ENCODE results near the gene RACGAP1.
A peak's percentile ranks its signal among the peaks of the same experiment; 100 is the strongest.

The RACGAP1 gene

DNA sequence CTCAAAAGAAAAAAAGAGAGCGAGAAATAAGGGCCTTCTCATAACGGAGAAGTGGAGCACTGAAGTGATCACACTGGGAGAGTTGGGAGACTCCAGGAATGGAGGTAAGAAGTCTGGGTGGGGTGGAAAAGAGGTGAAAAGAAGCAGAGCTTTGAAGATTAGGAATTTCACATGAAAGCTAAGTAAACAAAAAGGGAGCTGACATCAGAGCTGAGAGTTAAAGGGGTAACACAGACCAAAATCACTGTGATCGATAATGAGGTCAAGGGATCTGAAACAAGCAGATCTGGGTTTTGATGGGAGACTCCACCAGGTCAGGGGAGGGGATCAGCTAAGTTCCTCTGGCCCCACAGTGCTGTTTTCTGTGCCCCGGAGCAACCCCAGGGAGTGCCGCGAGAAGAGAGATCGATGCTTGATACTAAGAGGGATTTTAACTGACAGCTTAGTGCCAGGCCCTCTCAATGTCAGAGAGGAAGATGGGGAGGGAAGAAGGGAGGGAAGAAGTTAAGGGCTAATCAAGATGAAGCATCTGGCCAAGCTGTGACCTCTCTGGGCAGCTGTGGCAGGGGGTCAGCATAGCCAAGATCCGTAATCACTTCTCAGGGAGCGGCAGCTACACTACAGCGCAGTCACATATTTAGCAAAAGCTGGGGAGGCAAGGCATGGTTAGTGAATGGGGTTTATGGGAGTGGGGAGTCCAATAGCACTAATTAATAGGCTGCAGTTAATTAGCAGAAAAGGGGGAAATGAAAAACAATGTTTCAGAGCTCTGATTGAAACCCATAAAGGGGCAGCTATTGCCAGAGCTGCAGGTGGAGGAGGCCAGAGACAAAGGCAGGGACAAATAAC is 44.6 kb downstream of the RACGAP1 start:
- no peaks in the 10 kb centered on the region for H3K9me3 ChIP-seq (ENCODE audit: control insufficient read depth, low read length)
- no peak overlapping the region for H3K9ac ChIP-seq (ENCODE audit: low read length)
- peaks cover 10% of the 10 kb centered on the region for H3K4me1 ChIP-seq (ENCODE audit: control insufficient read depth, insufficient read depth, low read length)
- H3K27me3 ChIP-seq (replicated peaks; ENCODE audit: control insufficient read depth, insufficient read depth, low read length): peaks cover 3% of the 10 kb centered on the region
- no peaks in the 10 kb centered on the region for H3K36me3 ChIP-seq (ENCODE audit: control insufficient read depth, insufficient read depth, low read length, severe bottlenecking)
- no peak for DNase-seq (ENCODE audit: low read depth)
- H3K4me3 ChIP-seq (ENCODE audit: low read length): no peak overlapping the region

DNA sequence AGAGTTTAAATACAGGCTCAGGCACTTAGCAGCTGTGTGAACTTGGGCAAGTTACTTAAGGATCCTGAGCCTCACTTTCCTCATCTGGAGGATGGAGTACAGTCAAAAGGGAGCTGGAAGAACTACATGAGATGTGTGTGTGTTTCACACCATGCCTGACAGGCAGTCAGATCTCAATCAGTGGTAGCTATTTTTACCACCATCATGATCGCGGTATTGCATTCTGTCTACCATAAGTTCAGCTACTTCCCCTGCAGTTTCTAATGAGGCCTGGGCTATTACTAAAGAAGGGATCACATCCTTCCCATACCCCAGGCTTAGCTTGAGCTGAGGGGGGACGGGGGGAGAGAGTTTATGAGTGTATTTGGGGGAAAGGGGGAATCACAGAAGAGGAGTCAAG is 45.5 kb downstream of the RACGAP1 start:
- Histone ChIP-seq H3K9ac (ENCODE audit: low read length) (no peak overlapping the region), H3K4me1 (ENCODE audit: control insufficient read depth, insufficient read depth, low read length) (peaks cover 11% of the 10 kb centered on the region), H3K27me3 (replicated peaks; ENCODE audit: control insufficient read depth, insufficient read depth, low read length) (peaks cover 7% of the 10 kb centered on the region), H3K36me3 (ENCODE audit: control insufficient read depth, insufficient read depth, low read length, severe bottlenecking) (no peaks in the 10 kb centered on the region), H3K9me3 (ENCODE audit: control insufficient read depth, low read length) (no peaks in the 10 kb centered on the region), H3K4me3 (ENCODE audit: low read length) (no peak overlapping the region)
- no peak for DNase-seq (ENCODE audit: low read depth)

DNA sequence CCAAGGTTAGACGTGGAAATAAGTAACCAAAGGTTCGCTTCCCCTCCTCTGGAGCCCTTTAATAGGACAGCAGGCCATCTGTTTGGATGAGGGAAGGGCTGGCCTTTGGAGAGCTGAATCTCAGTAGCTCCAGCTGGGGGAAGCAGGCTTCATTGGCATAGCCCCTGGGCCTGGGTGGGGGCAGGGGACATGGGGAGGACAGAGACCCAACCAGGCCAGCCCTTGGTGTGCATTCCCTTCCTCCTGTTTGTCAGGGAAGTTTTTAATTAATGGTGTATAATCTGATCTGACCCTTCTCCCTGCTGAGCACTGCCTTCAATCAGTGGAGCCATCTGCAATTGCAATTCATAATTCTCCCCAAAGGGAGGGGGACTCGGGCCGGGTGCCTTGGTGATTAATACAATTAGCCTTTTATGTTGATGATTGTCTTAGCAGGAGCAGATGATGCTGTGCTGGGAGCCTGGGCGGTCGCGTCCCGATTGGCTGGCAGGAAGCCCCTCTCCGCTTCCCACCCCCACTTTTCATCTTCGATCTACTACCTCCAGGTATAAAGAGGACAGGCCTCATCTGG is 46.2 kb downstream of the RACGAP1 start:
- Histone ChIP-seq H3K4me1 (ENCODE audit: control insufficient read depth, insufficient read depth, low read length) (peaks cover 11% of the 10 kb centered on the region), H3K9ac (ENCODE audit: low read length) (no peak overlapping the region), H3K36me3 (ENCODE audit: control insufficient read depth, insufficient read depth, low read length, severe bottlenecking) (no peaks in the 10 kb centered on the region), H3K4me3 (ENCODE audit: low read length) (no peak overlapping the region), H3K27me3 (replicated peaks; ENCODE audit: control insufficient read depth, insufficient read depth, low read length) (peaks cover 7% of the 10 kb centered on the region), H3K9me3 (ENCODE audit: control insufficient read depth, low read length) (no peaks in the 10 kb centered on the region)
- DNase-seq (ENCODE audit: low read depth): no peak

DNA sequence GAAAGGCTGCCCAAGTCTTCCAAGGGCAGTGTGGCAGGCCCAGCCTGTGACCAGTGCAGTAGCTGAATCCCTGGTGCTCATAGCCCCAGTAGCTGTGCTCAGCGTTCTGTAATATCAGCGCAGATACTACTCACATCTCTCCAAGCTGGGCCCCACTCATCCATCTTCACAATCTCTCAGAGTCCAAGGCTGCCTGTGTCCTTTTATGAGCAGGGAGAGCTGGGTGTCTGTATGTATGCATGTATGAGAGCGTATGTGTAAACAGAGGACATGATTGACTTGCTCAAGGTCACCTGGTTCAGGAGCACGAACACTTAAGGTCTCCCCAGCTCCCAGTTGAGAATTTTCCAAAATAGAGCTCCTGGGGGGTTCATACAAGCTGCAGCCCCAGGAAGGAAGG is 47.2 kb downstream of the RACGAP1 start:
- Histone ChIP-seq H3K4me1 (ENCODE audit: control insufficient read depth, insufficient read depth, low read length) (peaks cover 4% of the 10 kb centered on the region), H3K9ac (ENCODE audit: low read length) (no peak overlapping the region), H3K4me3 (ENCODE audit: low read length) (no peak overlapping the region), H3K9me3 (ENCODE audit: control insufficient read depth, low read length) (no peaks in the 10 kb centered on the region), H3K27me3 (replicated peaks; ENCODE audit: control insufficient read depth, insufficient read depth, low read length) (peaks cover 7% of the 10 kb centered on the region), H3K36me3 (ENCODE audit: control insufficient read depth, insufficient read depth, low read length, severe bottlenecking) (no peaks in the 10 kb centered on the region)
- DNase-seq (ENCODE audit: low read depth): no peak

DNA sequence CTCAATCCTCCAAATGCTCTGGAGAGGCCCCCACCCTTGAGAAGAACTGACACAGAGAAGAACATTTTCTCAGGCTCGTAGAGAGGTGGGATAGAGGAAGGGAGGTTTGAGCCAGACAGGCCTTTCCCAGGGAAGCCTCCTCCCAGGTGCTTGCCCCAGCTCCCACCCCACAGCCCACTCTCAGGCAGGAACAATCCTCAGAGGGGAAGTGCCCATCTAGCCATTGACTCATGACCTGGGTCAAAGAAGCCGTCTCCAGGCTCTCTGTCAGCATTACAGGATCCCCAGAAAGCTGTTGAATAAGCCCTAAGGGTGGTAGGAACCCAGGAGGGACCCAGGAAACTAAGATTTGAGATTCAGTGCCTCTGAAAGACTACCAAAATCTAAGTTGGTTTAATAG is 48.7 kb downstream of the RACGAP1 start:
- no peak for DNase-seq (ENCODE audit: low read depth)
- H3K9me3 ChIP-seq (ENCODE audit: control insufficient read depth, low read length): no peaks in the 10 kb centered on the region
- H3K36me3 ChIP-seq (ENCODE audit: control insufficient read depth, insufficient read depth, low read length, severe bottlenecking): no peaks in the 10 kb centered on the region
- H3K4me1 ChIP-seq (ENCODE audit: control insufficient read depth, insufficient read depth, low read length): peaks cover 4% of the 10 kb centered on the region
- no peak overlapping the region for H3K9ac ChIP-seq (ENCODE audit: low read length)
- peaks cover 7% of the 10 kb centered on the region for H3K27me3 ChIP-seq (replicated peaks; ENCODE audit: control insufficient read depth, insufficient read depth, low read length)
- H3K4me3 ChIP-seq (ENCODE audit: low read length): no peak overlapping the region

DNA sequence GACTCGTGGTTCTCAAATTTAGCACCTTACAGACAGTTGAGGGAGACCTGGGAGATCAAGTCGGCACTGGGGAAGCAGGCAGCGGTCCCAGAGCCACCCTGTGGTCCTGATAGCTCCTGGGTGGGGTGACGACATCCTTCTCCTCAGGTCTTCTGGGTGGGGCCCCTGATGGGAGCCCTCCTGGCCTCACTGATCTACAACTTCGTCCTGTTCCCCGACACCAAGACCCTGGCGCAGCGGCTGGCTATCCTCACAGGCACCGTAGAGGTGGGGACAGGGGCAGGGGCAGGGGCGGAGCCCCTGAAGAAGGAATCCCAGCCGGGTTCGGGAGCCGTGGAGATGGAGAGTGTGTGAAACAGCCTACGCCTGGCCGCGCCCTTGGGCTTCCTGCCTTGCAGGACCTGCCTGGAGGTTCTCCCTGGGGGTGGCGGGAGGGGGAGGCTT is 50.0 kb downstream of the RACGAP1 start:
- Histone ChIP-seq H3K4me3 (ENCODE audit: low read length) (no peak overlapping the region), H3K9ac (ENCODE audit: low read length) (no peak overlapping the region), H3K27me3 (replicated peaks; ENCODE audit: control insufficient read depth, insufficient read depth, low read length) (peaks cover 19% of the 10 kb centered on the region), H3K4me1 (ENCODE audit: control insufficient read depth, insufficient read depth, low read length) (peaks cover 4% of the 10 kb centered on the region), H3K36me3 (ENCODE audit: control insufficient read depth, insufficient read depth, low read length, severe bottlenecking) (no peaks in the 10 kb centered on the region), H3K9me3 (ENCODE audit: control insufficient read depth, low read length) (no peaks in the 10 kb centered on the region)
- no peak for DNase-seq (ENCODE audit: low read depth)

DNA sequence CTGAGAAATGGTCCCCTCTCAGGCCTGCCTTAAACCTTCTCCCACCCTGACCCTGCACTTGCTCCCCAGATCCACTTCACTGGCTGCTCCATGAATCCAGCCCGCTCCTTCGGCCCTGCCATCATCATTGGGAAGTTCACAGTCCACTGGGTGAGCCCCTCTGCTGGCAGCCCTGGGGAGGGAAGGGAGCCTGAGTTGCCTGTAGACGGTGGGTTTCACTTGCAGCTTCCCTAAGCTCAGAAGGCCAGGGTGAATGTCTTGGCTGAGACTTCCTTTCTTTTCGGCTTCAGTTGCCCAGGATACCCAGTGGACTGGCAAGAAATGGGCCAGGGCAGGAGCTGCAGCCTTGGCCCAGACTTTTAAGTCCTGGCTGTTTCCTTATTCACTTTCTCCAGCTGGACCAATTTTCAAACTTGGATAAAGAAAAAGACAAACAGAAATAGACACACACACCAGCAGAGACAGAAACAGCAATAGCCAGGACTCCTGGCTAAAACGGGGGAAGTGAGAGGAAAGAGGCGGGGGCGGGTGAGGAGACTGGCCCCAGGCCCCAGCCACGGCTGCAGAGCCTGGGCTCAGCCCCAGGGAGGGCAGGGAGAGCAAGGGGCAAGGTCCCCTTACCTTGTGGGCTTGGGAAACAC is 50.5 kb downstream of the RACGAP1 start:
- H3K27me3 ChIP-seq (replicated peaks; ENCODE audit: control insufficient read depth, insufficient read depth, low read length): peaks cover 24% of the 10 kb centered on the region
- H3K4me3 ChIP-seq (ENCODE audit: low read length): no peak overlapping the region
- H3K4me1 ChIP-seq (ENCODE audit: control insufficient read depth, insufficient read depth, low read length): peaks cover 4% of the 10 kb centered on the region
- H3K9ac ChIP-seq (ENCODE audit: low read length): no peak overlapping the region
- no peaks in the 10 kb centered on the region for H3K9me3 ChIP-seq (ENCODE audit: control insufficient read depth, low read length)
- no peaks in the 10 kb centered on the region for H3K36me3 ChIP-seq (ENCODE audit: control insufficient read depth, insufficient read depth, low read length, severe bottlenecking)
- no peak for DNase-seq (ENCODE audit: low read depth)

DNA sequence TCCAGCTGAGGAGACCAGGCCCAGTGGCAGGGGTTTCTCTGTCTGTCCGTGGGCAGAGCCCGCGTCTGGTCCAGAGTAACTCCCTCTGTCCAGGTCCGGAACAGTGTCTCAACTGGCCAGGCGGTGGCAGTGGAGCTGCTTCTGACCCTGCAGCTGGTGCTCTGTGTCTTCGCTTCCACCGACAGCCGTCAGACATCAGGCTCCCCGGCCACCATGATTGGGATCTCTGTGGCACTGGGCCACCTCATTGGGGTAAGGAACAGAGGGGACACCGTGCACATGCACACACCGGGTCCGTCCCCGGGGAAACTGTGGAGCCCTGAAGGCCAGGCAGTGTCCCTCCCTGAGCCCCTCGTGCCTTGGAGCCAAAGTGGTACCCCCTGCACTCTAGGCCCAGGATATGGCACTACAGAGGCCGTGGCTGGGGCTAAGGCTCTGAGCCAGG is 51.0 kb downstream of the RACGAP1 start:
- peak; percentile 84 for DNase-seq (ENCODE audit: low read depth)
- peaks cover 4% of the 10 kb centered on the region for H3K4me1 ChIP-seq (ENCODE audit: control insufficient read depth, insufficient read depth, low read length)
- H3K9me3 ChIP-seq (ENCODE audit: control insufficient read depth, low read length): no peaks in the 10 kb centered on the region
- H3K9ac ChIP-seq (ENCODE audit: low read length): no peak overlapping the region
- H3K27me3 ChIP-seq (replicated peaks; ENCODE audit: control insufficient read depth, insufficient read depth, low read length): peaks cover 30% of the 10 kb centered on the region
- H3K36me3 ChIP-seq (ENCODE audit: control insufficient read depth, insufficient read depth, low read length, severe bottlenecking): no peaks in the 10 kb centered on the region
- H3K4me3 ChIP-seq (ENCODE audit: low read length): no peak overlapping the region

DNA sequence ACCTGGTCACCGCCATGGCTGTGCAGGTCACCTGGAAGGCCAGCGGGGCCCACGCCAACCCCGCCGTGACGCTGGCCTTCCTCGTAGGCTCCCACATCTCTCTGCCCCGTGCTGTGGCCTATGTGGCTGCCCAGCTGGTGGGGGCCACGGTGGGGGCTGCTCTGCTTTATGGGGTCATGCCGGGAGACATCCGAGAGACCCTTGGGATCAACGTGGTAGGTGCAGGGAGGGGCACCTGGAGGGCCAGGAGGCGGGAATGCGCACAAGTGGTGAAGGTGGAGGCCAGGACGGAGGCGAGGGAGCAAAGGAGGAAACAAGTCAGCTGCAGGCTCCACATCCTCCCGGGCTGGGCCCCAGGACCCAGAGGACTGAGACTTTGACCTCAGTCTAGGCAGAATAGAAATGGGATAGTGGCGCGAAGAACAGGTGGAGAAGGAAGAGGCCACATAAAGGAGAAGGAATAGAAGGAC is 51.9 kb downstream of the RACGAP1 start:
- Histone ChIP-seq H3K4me3 (ENCODE audit: low read length) (no peak overlapping the region), H3K9me3 (ENCODE audit: control insufficient read depth, low read length) (no peaks in the 10 kb centered on the region), H3K9ac (ENCODE audit: low read length) (no peak overlapping the region), H3K36me3 (ENCODE audit: control insufficient read depth, insufficient read depth, low read length, severe bottlenecking) (no peaks in the 10 kb centered on the region), H3K4me1 (ENCODE audit: control insufficient read depth, insufficient read depth, low read length) (peaks cover 4% of the 10 kb centered on the region), H3K27me3 (replicated peaks; ENCODE audit: control insufficient read depth, insufficient read depth, low read length) (peaks cover 38% of the 10 kb centered on the region)
- DNase-seq (ENCODE audit: low read depth): no peak

DNA sequence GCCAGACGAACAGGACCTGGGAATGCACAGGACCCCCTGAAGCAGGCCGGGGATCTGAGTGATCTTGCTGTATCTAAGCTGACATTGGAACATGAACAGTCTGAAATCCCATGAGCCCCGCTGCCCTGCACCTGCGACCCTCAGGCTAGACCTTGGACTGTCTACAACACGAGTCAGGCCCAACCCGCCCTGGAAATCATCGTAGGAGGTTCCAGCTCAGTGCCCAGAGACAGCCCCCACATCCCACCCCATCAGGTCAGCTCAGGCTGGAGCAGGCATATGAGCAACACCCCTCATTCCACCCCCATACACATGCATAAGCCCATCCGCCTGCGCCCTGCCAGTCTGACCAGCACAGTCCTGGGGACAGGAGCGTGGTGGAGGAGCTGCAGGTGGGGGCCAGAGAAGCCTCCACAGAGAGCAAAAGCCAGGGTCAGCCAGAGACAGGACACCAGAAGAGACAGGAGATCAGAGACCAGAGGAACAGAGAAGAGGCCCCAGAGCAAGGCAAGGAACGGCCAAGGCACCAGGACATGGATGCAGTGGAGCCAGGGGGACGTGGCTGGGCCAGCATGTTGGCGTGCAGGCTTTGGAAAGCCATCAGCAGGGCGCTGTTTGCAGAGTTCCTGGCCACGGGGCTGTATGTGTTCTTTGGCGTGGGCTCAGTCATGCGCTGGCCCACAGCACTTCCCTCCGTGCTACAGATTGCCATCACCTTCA is 52.5 kb downstream of the RACGAP1 start, which contains the start of gene AQP6:
Gene AQP6, plus strand, starts transcription at position 307 of the 720 bp plus-strand sequence. Its CDS starts 227 bp downstream, at position 534.
- Histone ChIP-seq H3K27me3 (replicated peaks; ENCODE audit: control insufficient read depth, insufficient read depth, low read length) (peaks cover 44% of the 10 kb centered on the region), H3K36me3 (ENCODE audit: control insufficient read depth, insufficient read depth, low read length, severe bottlenecking) (no peaks in the 10 kb centered on the region), H3K4me3 (ENCODE audit: low read length) (no peak within 1 kb of the TSS), H3K9me3 (ENCODE audit: control insufficient read depth, low read length) (no peaks in the 10 kb centered on the region), H3K9ac (ENCODE audit: low read length) (no peak within 1 kb of the TSS), H3K4me1 (ENCODE audit: control insufficient read depth, insufficient read depth, low read length) (peaks cover 4% of the 10 kb centered on the region)
- DNase-seq (ENCODE audit: low read depth): no peak

DNA sequence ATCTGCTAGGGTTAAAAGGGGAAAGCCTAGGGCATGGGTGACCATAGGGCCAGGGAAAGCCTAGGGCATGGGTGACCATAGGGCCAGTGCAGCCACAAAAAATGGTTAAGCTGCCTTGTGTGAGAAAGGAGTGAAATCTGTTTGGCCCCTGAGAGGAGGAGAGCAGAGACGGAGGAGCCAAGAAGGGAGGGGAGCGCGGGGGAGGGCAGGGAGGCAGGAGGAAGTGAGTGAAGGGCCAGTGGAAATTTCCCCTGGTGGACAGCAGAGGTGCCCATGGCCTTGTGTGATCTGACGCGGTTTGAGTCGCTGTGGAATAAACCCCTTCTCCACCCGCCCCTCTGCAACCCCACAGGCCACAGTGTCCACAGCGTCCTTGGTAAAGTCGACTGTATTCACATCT is 53.2 kb downstream of the RACGAP1 start:
- no peaks in the 10 kb centered on the region for H3K36me3 ChIP-seq (ENCODE audit: control insufficient read depth, insufficient read depth, low read length, severe bottlenecking)
- H3K4me3 ChIP-seq (ENCODE audit: low read length): no peak overlapping the region
- peaks cover 7% of the 10 kb centered on the region for H3K4me1 ChIP-seq (ENCODE audit: control insufficient read depth, insufficient read depth, low read length)
- DNase-seq (ENCODE audit: low read depth): no peak
- H3K9me3 ChIP-seq (ENCODE audit: control insufficient read depth, low read length): no peaks in the 10 kb centered on the region
- no peak overlapping the region for H3K9ac ChIP-seq (ENCODE audit: low read length)
- H3K27me3 ChIP-seq (replicated peaks; ENCODE audit: control insufficient read depth, insufficient read depth, low read length): peaks cover 46% of the 10 kb centered on the region

Data from adipocyte (in vitro differentiated cells).